Measurements from ENCODE around the gene GLYATL1B. TPM values are rescaled to one million over a fixed set of nuclear protein-coding genes. Genes with fewer than 3 reads are reported as not detected.

The GLYATL1B gene
- total RNA-seq, 1 donor from 2014 or later: not detected

Other genes starting within 250 kb of the GLYATL1B start
- 1.6 TPM for gene GLYATL2, start 241.6 kb upstream of the GLYATL1B start, total RNA-seq
- 0.44 TPM for gene GLYATL1, start 146.8 kb upstream of the GLYATL1B start, total RNA-seq
- 9.6 TPM for gene FAM111B, start 20.9 kb downstream of the GLYATL1B start, total RNA-seq
- 7.5 TPM for gene FAM111A, start 56.5 kb downstream of the GLYATL1B start, total RNA-seq
- gene DTX4, start 85.8 kb downstream of the GLYATL1B start, total RNA-seq: 3.3 TPM
- gene MPEG1, start 126.6 kb downstream of the GLYATL1B start, total RNA-seq: 1.8 TPM

Measured in esophagus mucosa (tissue), 1 donor.